HCT116 (cell line): ENCODE results near the gene LSM4. TPM values are rescaled to one million over a fixed set of nuclear protein-coding genes. Genes with fewer than 3 reads are reported as not detected.

ENCODE experiments used
- ATAC-seq: fragments of 200-7000 bp; cut with Tn5 transposase; 2 replicates; pipeline ENCODE4 v1.9.1; 2020; ENCODE audit warnings: mild to moderate bottlenecking, moderate library complexity
- BruUV-seq: library from RNA; stranded (reverse); fragments of 400-500 nt; replicated peaks from 2 replicates; lab custom pipeline; 2021; lab: Mats Ljungman, UMichigan
- CTCF ChIA-PET: fragments of 300-600 bp; sonication (Branson Sonifier 250); formaldehyde crosslinking; loops from one replicate; lab custom pipeline; 2021; ENCODE audit warnings: antibody characterized with exemption; lab: Charles Lee
- POLR2A ChIA-PET: fragments of 300-600, 350-600 bp; sonication (Branson Sonifier 250); formaldehyde crosslinking; loops from one replicate; lab custom pipeline; 2021; ENCODE audit warnings: antibody characterized with exemption; lab: Charles Lee
- RAD21 ChIA-PET, 2 experiments: fragments of 300-600 bp; sonication (Branson Sonifier 250); formaldehyde crosslinking; loops; one replicate each; lab custom pipeline; 2023; ENCODE audit warnings: low total read pairs in 2 of 2; ENCODE audit not compliant: uncharacterized antibody in 2 of 2, unreplicated experiment in 2 of 2, low non-redundant PET in 1 of 2; lab: Charles Lee
- DNase-seq: peaks from one replicate; pipeline ENCODE4 v3.0.0-alpha.2; 2010; ENCODE audit warnings: low read depth, low spot score
- H2AFZ ChIP-seq: fragments of 200-600 bp; shearing (Covaris generic), sonication (generic); 2 replicates; pipeline ENCODE4 v1.6.1; 2017; ENCODE audit warnings: low read depth, mixed run types, mixed read lengths, antibody characterized with exemption, low read length; ENCODE audit not compliant: poor library complexity, severe bottlenecking
- H3K27ac ChIP-seq: 2 replicates; pipeline ENCODE4 v1.5.1; 2012; ENCODE audit warnings: low read depth, low read length
- H3K27me3 ChIP-seq: fragments of 200-600 bp; sonication (generic); 2 replicates; pipeline ENCODE4 v1.6.1; 2016; ENCODE audit warnings: mixed run types, low read length, mixed read lengths; ENCODE audit not compliant: insufficient read depth
- H3K36me3 ChIP-seq, 2 experiments: fragments of 200-500 bp in 1 of 2; fragments of 200-600 bp in 1 of 2; sonication (Bioruptor generic) in 1 of 2; sonication (generic) in 1 of 2; 2 replicates each; pipeline versions ENCODE4 v1.5.1 to v1.6.1; 2014 to 2016; ENCODE audit warnings: low read length in 2 of 2, inconsistent platforms in 1 of 2, mixed read lengths in 1 of 2, mixed run types in 1 of 2; ENCODE audit not compliant: insufficient read depth in 2 of 2, control insufficient read depth in 1 of 2
- H3K4me1 ChIP-seq, 2 experiments: fragments of 200-600 bp in 1 of 2; sonication (generic) in 1 of 2; 2 replicates each; pipeline versions ENCODE4 v1.5.1 to v1.6.1; 2012 to 2017; ENCODE audit warnings: low read length in 2 of 2, inconsistent platforms in 1 of 2, mild to moderate bottlenecking in 1 of 2, mixed read lengths in 1 of 2, mixed run types in 1 of 2, moderate library complexity in 1 of 2; ENCODE audit not compliant: insufficient read depth in 2 of 2, control insufficient read depth in 1 of 2
- H3K4me2 ChIP-seq: fragments of 200-600 bp; sonication (generic); 2 replicates; pipeline ENCODE4 v1.6.1; 2017; ENCODE audit warnings: mixed run types, low read length, mixed read lengths
- H3K4me3 ChIP-seq, 2 experiments: fragments of 200-600 bp in 1 of 2; sonication (generic) in 1 of 2; replicated peaks in 1 of 2; 2 replicates each; pipeline ENCODE4 v1.5.1; 2011 to 2016; ENCODE audit warnings: low read length in 2 of 2, control low read depth in 1 of 2, low read depth in 1 of 2, mild to moderate bottlenecking in 1 of 2, mixed read lengths in 1 of 2, mixed run types in 1 of 2
- H3K79me2 ChIP-seq: fragments of 200-600 bp; sonication (generic); 2 replicates; pipeline ENCODE4 v1.6.1; 2017; ENCODE audit warnings: mild to moderate bottlenecking, mixed run types, low read length, moderate library complexity, mixed read lengths; ENCODE audit not compliant: insufficient read depth
- H3K9ac ChIP-seq: fragments of 200-600 bp; sonication (generic); 2 replicates; pipeline ENCODE4 v1.6.1; 2016; ENCODE audit warnings: low read length, mixed read lengths
- H3K9me2 ChIP-seq: fragments of 200-600 bp; sonication (generic), shearing (Covaris generic); 2 replicates; pipeline ENCODE4 v1.6.1; 2017; ENCODE audit warnings: mixed run types, mild to moderate bottlenecking, moderate library complexity; ENCODE audit not compliant: insufficient read depth
- H3K9me3 ChIP-seq, 2 experiments: fragments of 200-500 bp in 1 of 2; fragments of 200-600 bp in 1 of 2; sonication (Bioruptor generic) in 1 of 2; sonication (generic) in 1 of 2; 2 replicates each; pipeline ENCODE4 v1.6.1; 2014 to 2017; ENCODE audit warnings: low read length in 2 of 2, mixed read lengths in 2 of 2, inconsistent platforms in 1 of 2, low read depth in 1 of 2, mild to moderate bottlenecking in 1 of 2, mixed run types in 1 of 2, moderate library complexity in 1 of 2; ENCODE audit not compliant: control insufficient read depth in 1 of 2, insufficient read depth in 1 of 2
- H4K20me1 ChIP-seq: fragments of 200-600 bp; sonication (generic), shearing (Covaris generic); 2 replicates; pipeline ENCODE4 v1.6.1; 2017; ENCODE audit warnings: mixed run types, mild to moderate bottlenecking, moderate library complexity; ENCODE audit not compliant: insufficient read depth
- CBX3 ChIP-seq: IDR thresholded peaks from 2 replicates; pipeline ENCODE4 v1.6.1; 2012; ENCODE audit warnings: low read depth
- EZH2 ChIP-seq: fragments of 200-600 bp; sonication (generic); IDR thresholded peaks from 2 replicates; pipeline ENCODE4 v1.6.1; 2017; ENCODE audit warnings: antibody characterized with exemption, mixed run types
- FOSL1 ChIP-seq: IDR thresholded peaks from 2 replicates; pipeline ENCODE4 v1.6.1; 2012; ENCODE audit warnings: low read depth
- JUND ChIP-seq: IDR thresholded peaks from 2 replicates; pipeline ENCODE4 v1.6.1; 2012
- POLR2AphosphoS5 ChIP-seq: IDR thresholded peaks from 2 replicates; pipeline ENCODE4 v1.6.1; 2011; ENCODE audit warnings: mild to moderate bottlenecking, low read depth, low read length, moderate library complexity
- TCF7L2 ChIP-seq: IDR thresholded peaks from 2 replicates; pipeline ENCODE4 v1.7.0; 2011; ENCODE audit warnings: borderline replicate concordance, inconsistent platforms; ENCODE audit not compliant: insufficient read depth, insufficient read length; ENCODE audit errors: extremely low read depth
- YY1 ChIP-seq: IDR thresholded peaks from 2 replicates; pipeline ENCODE4 v1.6.1; 2011; ENCODE audit warnings: low read length, low read depth, moderate library complexity, mild to moderate bottlenecking; ENCODE audit not compliant: insufficient replicate concordance; ENCODE audit errors: extremely low read depth
- ZNF274 ChIP-seq: fragments of 200-500 bp; sonication (Bioruptor generic); IDR thresholded peaks from 2 replicates; pipeline ENCODE4 v1.6.1; 2014; ENCODE audit warnings: mild to moderate bottlenecking, low read depth, low read length, inconsistent platforms
- intact Hi-C: fragments of 100-400 bp; cut with micrococcal nuclease; formaldehyde crosslinking; loops from 2 replicates; pipeline ENCODE4 v1.10.0; 2022
- total RNA-seq: library from RNA; stranded (reverse); gene quantifications from one replicate; pipeline ENCODE4 v1.2.1, GENCODE V29; 2021; ENCODE audit not compliant: unreplicated experiment
- TF ChIP-seq, protein P1 (sequence below): IDR thresholded peaks from 2 replicates; pipeline ENCODE4 v1.6.1; 2012

LSM4 gene
- total RNA-seq, 1 experiment from 2014 or later: 400 TPM

DNA sequence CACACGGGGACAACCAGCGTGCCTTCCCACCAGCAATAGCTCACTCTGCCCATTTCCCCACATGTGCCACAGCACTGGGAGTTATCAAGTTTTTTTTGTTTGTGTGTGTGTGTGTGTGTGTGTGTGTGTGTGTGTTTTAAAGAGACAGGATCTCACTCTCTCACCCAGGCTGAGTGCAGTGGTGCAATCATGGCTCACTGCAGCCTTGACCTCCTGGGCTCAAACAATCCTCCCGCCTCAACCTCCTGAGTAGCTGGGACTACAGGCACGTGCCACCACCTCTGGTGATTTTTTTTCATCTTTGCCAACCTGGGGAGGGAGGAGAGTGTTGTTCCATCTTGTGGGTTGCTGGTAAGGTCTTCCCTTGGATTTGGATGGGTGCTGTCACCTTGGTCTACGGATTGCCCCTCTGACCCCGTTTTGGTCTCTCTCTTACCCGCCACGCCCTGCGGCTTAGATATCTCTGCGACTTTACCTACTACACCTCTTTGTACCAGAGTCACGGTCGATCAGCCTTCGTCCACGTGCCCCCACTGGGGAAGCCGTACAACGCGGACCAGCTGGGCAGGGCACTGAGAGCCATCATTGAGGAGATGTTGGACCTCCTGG lies 40.2 kb upstream of the LSM4 start:
- no peak for DNase-seq
- POLR2A ChIA-PET: interaction anchor here (0.9 to 9.1 kb wide), 3 partner anchors 23 to 82 kb away, joined by 3 to 58 read pairs (median 4); partner anchors contain the start of gene GDF15
- TF ChIP-seq ZNF274 (no peak), YY1 (no peak), TCF7L2 (no peak), FOSL1 (no peak), JUND (no peak), POLR2AphosphoS5 (no peak)

DNA sequence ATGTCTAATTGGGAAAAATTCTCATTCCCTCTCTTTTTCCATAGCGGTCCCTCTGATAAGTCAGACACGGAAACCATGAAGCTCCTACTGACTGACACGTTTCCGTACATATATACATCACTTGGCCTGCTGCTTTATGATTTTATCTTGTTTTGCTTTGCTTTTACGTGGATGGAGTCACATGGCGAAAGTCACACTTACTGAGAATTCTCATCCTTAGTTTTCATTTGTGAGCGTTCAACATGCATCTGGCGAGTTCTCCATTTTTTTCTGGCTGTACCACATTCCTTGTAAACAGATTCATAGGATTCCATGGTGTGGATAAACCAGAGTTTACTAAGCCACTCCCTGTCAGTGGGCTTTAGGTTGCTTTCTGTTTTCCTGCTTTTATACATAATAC lies 38.8 kb upstream of the LSM4 start:
- H3K9me3 ChIP-seq: no peaks in the 10 kb centered on the region
- CTCF ChIA-PET: no interaction called here
- no TSS peak for BruUV-seq
- no peaks in the 10 kb centered on the region for H3K27me3 ChIP-seq
- RAD21 ChIA-PET: no interaction called here
- peaks cover 0 to 8% of the 10 kb centered on the region in 2 experiments; a peak in 2 of 4 replicates for H3K36me3 ChIP-seq
- TF ChIP-seq POLR2AphosphoS5 (no peak), JUND (no peak), CBX3 (no peak), EZH2 (no peak)
- TF ChIP-seq, protein P1, sequence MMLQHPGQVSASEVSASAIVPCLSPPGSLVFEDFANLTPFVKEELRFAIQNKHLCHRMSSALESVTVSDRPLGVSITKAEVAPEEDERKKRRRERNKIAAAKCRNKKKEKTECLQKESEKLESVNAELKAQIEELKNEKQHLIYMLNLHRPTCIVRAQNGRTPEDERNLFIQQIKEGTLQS: no peak
- ATAC-seq (no peak), DNase-seq (no peak)
- H3K79me2 ChIP-seq: no peaks in the 10 kb centered on the region
- H3K9me2 ChIP-seq: no peaks in the 10 kb centered on the region
- H4K20me1 ChIP-seq: no peaks in the 10 kb centered on the region
- peak overlapping the region; percentile 16; the same call in 1 of the 2 replicates for H3K27ac ChIP-seq
- H3K4me2 ChIP-seq: no peak overlapping the region
- H3K4me3 ChIP-seq: no peak overlapping the region
- POLR2A ChIA-PET: interaction anchor here (2.3 to 9.1 kb wide), 3 partner anchors 24 to 81 kb away, joined by 11 to 58 read pairs (median 17); partner anchors contain the start of genes GDF15 and JUND
- intact Hi-C loops: no loop called here
- no peak overlapping the region for H2AFZ ChIP-seq
- no peak overlapping the region for H3K9ac ChIP-seq
- H3K4me1 ChIP-seq: peaks cover 49 to 54% of the 10 kb centered on the region in 2 experiments

More for the DNA sequence above, 40.2 kb upstream of the LSM4 start:
- Histone ChIP-seq H3K9me2 (no peaks in the 10 kb centered on the region), H4K20me1 (no peaks in the 10 kb centered on the region), H3K9ac (no peak overlapping the region), H3K4me2 (peak overlapping the region; percentile 2; the same call in 1 of the 2 replicates), H3K4me1 (peaks cover 51 to 59% of the 10 kb centered on the region in 2 experiments), H3K9me3 (no peaks in the 10 kb centered on the region), H2AFZ (no peak overlapping the region), H3K36me3 (no peaks in the 10 kb centered on the region), H3K27ac (peak overlapping the region; percentile 99), H3K27me3 (no peaks in the 10 kb centered on the region), H3K4me3 (no peak overlapping the region), H3K79me2 (no peaks in the 10 kb centered on the region)
- BruUV-seq: no TSS peak
- ChIA-PET RAD21 (interaction anchor here in 1 of 2 experiments (0.7 kb wide), 1 partner anchor 702 kb away, joined by 3 read pairs; no protein-coding TSS in a partner anchor), CTCF (interaction anchor here (1.1 kb wide), 1 partner anchor 35 kb away, joined by 3 read pairs; no protein-coding TSS in a partner anchor)
- intact Hi-C loops: no loop called here
- ATAC-seq: no peak
